Measurements from ENCODE around the gene SF3B3.

Gene SF3B3

DNA sequence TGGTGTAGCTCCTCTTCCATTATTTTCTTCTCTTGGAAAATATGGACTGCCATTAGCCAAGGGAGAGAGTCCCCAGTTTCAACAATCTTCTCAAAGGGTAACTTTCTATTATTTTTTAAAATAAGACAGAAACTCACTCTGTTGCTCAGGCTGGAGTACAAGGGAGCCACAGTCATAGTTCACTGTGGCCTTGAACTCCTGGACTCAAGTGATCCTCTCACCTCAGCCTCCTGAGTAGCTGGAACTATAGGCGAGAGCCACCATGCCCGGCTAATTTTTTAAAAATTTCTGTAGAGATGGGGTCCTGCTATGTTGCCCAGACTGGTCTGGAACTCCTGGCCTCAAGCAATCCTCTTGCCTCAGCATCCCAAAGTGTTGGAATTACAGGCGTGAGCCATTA is 13.4 kb upstream of the SF3B3 start:
- Histone ChIP-seq H3K9me3 (replicated peaks; ENCODE audit: insufficient read depth, low read length) (no peaks in the 10 kb centered on the region), H3K9ac (ENCODE audit: low read length) (no peak overlapping the region), H3K27ac (ENCODE audit: low read length) (no peak overlapping the region), H3K79me2 (ENCODE audit: low read length) (no peaks in the 10 kb centered on the region), H3F3A (ENCODE audit: insufficient read depth, low read length) (peaks cover 6% of the 10 kb centered on the region; the same call in 1 of the 2 replicates), H3K4me3 (ENCODE audit: low read length) (no peak overlapping the region), H3K36me3 (replicated peaks; ENCODE audit: insufficient read depth, low read length) (peaks cover 2% of the 10 kb centered on the region), H2AFZ (ENCODE audit: low read length) (no peak overlapping the region), H3K9me2 (replicated peaks; ENCODE audit: insufficient read depth, low read length) (no peaks in the 10 kb centered on the region), H4K20me1 (ENCODE audit: insufficient read depth, low read length) (no peaks in the 10 kb centered on the region), H3K27me3 (replicated peaks; ENCODE audit: insufficient read depth, low read length) (no peaks in the 10 kb centered on the region), H3K4me1 (ENCODE audit: low read length) (no peaks in the 10 kb centered on the region), H3K4me2 (ENCODE audit: low read depth, low read length) (no peak overlapping the region)
- TF ChIP-seq, protein P1, sequence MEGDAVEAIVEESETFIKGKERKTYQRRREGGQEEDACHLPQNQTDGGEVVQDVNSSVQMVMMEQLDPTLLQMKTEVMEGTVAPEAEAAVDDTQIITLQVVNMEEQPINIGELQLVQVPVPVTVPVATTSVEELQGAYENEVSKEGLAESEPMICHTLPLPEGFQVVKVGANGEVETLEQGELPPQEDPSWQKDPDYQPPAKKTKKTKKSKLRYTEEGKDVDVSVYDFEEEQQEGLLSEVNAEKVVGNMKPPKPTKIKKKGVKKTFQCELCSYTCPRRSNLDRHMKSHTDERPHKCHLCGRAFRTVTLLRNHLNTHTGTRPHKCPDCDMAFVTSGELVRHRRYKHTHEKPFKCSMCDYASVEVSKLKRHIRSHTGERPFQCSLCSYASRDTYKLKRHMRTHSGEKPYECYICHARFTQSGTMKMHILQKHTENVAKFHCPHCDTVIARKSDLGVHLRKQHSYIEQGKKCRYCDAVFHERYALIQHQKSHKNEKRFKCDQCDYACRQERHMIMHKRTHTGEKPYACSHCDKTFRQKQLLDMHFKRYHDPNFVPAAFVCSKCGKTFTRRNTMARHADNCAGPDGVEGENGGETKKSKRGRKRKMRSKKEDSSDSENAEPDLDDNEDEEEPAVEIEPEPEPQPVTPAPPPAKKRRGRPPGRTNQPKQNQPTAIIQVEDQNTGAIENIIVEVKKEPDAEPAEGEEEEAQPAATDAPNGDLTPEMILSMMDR (IDR thresholded peaks at IDR 0.05; ENCODE audit: low read length): no peak
- no peak for TF ChIP-seq EZH2 (optimal IDR thresholded peaks at IDR 0.05; ENCODE audit: low read depth, low read length)
- no peak for TF ChIP-seq EZH2phosphoT487 (IDR thresholded peaks at IDR 0.05; ENCODE audit: low read length)
- no peak for DNase-seq

DNA sequence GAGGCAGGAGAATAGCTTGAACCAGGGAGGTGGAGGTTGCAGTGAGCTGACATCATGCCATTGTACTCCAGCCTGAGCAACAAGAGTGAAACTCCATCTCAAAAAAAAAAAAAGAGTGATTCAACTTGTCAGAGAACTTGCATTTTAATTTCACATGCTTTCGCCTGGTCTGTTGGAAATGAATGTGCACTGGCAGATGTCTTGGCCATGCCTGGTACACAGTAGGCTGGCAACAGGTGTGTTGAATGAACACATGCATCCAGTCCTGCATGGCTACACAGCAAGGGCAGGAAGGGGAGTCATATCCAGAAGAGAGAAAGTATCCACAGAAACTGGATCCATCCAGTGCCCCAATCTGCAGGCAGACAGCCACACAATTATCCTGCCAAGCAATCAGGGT is 11.8 kb upstream of the SF3B3 start:
- no peak overlapping the region for H3K4me3 ChIP-seq (ENCODE audit: low read length)
- H3K27me3 ChIP-seq (replicated peaks; ENCODE audit: insufficient read depth, low read length): no peaks in the 10 kb centered on the region
- TF ChIP-seq, protein P1 (IDR thresholded peaks at IDR 0.05; ENCODE audit: low read length): no peak
- TF ChIP-seq EZH2phosphoT487 (IDR thresholded peaks at IDR 0.05; ENCODE audit: low read length) (no peak), EZH2 (optimal IDR thresholded peaks at IDR 0.05; ENCODE audit: low read depth, low read length) (no peak)
- H3K27ac ChIP-seq (ENCODE audit: low read length): no peak overlapping the region
- no peaks in the 10 kb centered on the region for H3K9me3 ChIP-seq (replicated peaks; ENCODE audit: insufficient read depth, low read length)
- no peak overlapping the region for H3K9ac ChIP-seq (ENCODE audit: low read length)
- H4K20me1 ChIP-seq (ENCODE audit: insufficient read depth, low read length): no peaks in the 10 kb centered on the region
- no peaks in the 10 kb centered on the region for H3K9me2 ChIP-seq (replicated peaks; ENCODE audit: insufficient read depth, low read length)
- H3K36me3 ChIP-seq (replicated peaks; ENCODE audit: insufficient read depth, low read length): peaks cover 2% of the 10 kb centered on the region
- H3K4me2 ChIP-seq (ENCODE audit: low read depth, low read length): no peak overlapping the region
- peaks cover 6% of the 10 kb centered on the region; the same call in 1 of the 2 replicates for H3F3A ChIP-seq (ENCODE audit: insufficient read depth, low read length)
- H3K4me1 ChIP-seq (ENCODE audit: low read length): no peaks in the 10 kb centered on the region
- H3K79me2 ChIP-seq (ENCODE audit: low read length): no peaks in the 10 kb centered on the region
- no peak overlapping the region for H2AFZ ChIP-seq (ENCODE audit: low read length)
- DNase-seq: no peak

DNA sequence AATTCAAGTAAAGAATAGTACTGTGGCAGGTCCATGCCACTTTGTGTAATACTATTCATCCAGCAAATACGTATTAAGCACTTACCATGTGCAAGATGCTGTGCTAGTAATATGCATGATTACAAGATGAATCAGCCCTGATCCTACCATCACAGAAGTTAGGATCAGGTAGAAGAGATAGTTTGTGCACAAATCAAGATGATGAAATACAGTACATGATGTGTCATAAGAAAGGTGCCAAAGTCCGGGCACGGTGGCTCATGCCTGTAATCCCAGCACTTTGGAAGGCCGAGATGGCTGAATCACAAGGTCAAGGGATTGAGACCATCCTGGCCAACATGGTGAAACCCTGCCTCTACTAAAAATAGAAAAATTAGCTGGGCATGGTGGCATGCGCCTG is 11.2 kb upstream of the SF3B3 start:
- no peaks in the 10 kb centered on the region for H3K27me3 ChIP-seq (replicated peaks; ENCODE audit: insufficient read depth, low read length)
- H3K4me2 ChIP-seq (ENCODE audit: low read depth, low read length): no peak overlapping the region
- H3K4me1 ChIP-seq (ENCODE audit: low read length): no peaks in the 10 kb centered on the region
- peaks cover 4% of the 10 kb centered on the region for H3K36me3 ChIP-seq (replicated peaks; ENCODE audit: insufficient read depth, low read length)
- no peak overlapping the region for H3K27ac ChIP-seq (ENCODE audit: low read length)
- no peak for DNase-seq
- TF ChIP-seq EZH2phosphoT487 (IDR thresholded peaks at IDR 0.05; ENCODE audit: low read length) (no peak), EZH2 (optimal IDR thresholded peaks at IDR 0.05; ENCODE audit: low read depth, low read length) (no peak)
- TF ChIP-seq, protein P1 (IDR thresholded peaks at IDR 0.05; ENCODE audit: low read length): no peak
- no peaks in the 10 kb centered on the region for H3K9me3 ChIP-seq (replicated peaks; ENCODE audit: insufficient read depth, low read length)
- H3F3A ChIP-seq (ENCODE audit: insufficient read depth, low read length): peaks cover 3% of the 10 kb centered on the region; the same call in 1 of the 2 replicates
- H3K9ac ChIP-seq (ENCODE audit: low read length): no peak overlapping the region
- H3K4me3 ChIP-seq (ENCODE audit: low read length): no peak overlapping the region
- no peak overlapping the region for H2AFZ ChIP-seq (ENCODE audit: low read length)
- no peaks in the 10 kb centered on the region for H4K20me1 ChIP-seq (ENCODE audit: insufficient read depth, low read length)
- H3K79me2 ChIP-seq (ENCODE audit: low read length): no peaks in the 10 kb centered on the region
- no peaks in the 10 kb centered on the region for H3K9me2 ChIP-seq (replicated peaks; ENCODE audit: insufficient read depth, low read length)
